ENCODE data around the gene ZFAND2B. TPM values are rescaled to one million over a fixed set of nuclear protein-coding genes. Genes with fewer than 3 reads are reported as not detected.
"Not testable (repeated sequence)": the region's sequence is repeated elsewhere in the genome, so short reads cannot be mapped to it uniquely, and the experiment has no call there.

ZFAND2B gene
- polyA plus RNA-seq, 1 experiment: 24.5 TPM

DNA sequence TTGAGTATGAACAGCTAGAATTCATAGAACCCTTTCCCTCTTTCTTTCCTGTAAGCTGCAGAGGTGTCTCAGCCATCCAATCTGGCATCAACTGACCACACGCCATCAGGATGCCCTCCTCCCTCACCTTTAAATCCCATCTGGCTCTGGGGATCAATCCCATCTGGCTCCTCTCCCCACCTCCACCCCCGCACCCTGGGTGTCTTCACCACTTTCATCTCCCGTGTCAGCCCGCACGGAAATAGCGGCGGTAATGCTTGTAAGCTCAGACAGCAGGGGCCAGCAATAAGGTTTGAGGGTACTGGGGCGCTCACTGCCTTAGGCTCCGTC, 46.0 kb downstream of the ZFAND2B start:
- no peak for DNase-seq (ENCODE audit: low read depth, low spot score)
- Histone ChIP-seq H3K9me3 (ENCODE audit: control insufficient read depth, insufficient read depth, low read length) (no peaks in the 10 kb centered on the region), H3K27ac (ENCODE audit: low read depth, low read length) (no peak overlapping the region), H3K4me3 (ENCODE audit: low read depth, low read length) (peak overlapping the region; percentile 66), H3K27me3 (ENCODE audit: control insufficient read depth, insufficient read depth, low read length) (peaks cover 14% of the 10 kb centered on the region)
- POLR2A ChIA-PET: interaction anchor here (0.6 to 1.0 kb wide), 4 partner anchors 13 to 257 kb away, joined by 3 to 7 read pairs (median 4); no protein-coding TSS in a partner anchor
- TF ChIP-seq CTCF (IDR thresholded peaks at IDR 0.05; ENCODE audit: low read depth, low read length): no peak
- CTCF ChIA-PET: interaction anchor here (0.9 to 3.3 kb wide), 4 partner anchors 25 to 47 kb away, joined by 3 to 19 read pairs (median 14); partner anchors contain the start of gene DNAJB2

- Histone ChIP-seq H3K27me3 (ENCODE audit: control insufficient read depth, insufficient read depth, low read length) (peaks cover 14% of the 10 kb centered on the region), H3K9me3 (ENCODE audit: control insufficient read depth, insufficient read depth, low read length) (no peaks in the 10 kb centered on the region), H3K27ac (ENCODE audit: low read depth, low read length) (no peak within 1 kb of the TSS), H3K4me3 (ENCODE audit: low read depth, low read length) (peak within 1 kb of the TSS; percentile 66)
- POLR2A ChIA-PET: interaction anchor here (0.6 to 1.7 kb wide), 8 partner anchors 13 to 258 kb away, joined by 3 to 9 read pairs (median 4); partner anchors contain the start of genes ABCB6 and DNAJB2
- TF ChIP-seq CTCF (IDR thresholded peaks at IDR 0.05; ENCODE audit: low read depth, low read length): no peak
- CTCF ChIA-PET: interaction anchor here (2.5 to 3.1 kb wide), 2 partner anchors 25 to 42 kb away, joined by 16 to 19 read pairs; partner anchors contain the start of gene DNAJB2
- no peak for DNase-seq (ENCODE audit: low read depth, low spot score)
Measured at GRCh38 chr2:219252900-219253752, 46.5 kb downstream of the ZFAND2B start, which contains the start of gene TUBA4B. Gene TUBA4B, plus strand, starts transcription at chr2:219253243. Its CDS starts 165 bp downstream, at chr2:219253408.

DNA sequence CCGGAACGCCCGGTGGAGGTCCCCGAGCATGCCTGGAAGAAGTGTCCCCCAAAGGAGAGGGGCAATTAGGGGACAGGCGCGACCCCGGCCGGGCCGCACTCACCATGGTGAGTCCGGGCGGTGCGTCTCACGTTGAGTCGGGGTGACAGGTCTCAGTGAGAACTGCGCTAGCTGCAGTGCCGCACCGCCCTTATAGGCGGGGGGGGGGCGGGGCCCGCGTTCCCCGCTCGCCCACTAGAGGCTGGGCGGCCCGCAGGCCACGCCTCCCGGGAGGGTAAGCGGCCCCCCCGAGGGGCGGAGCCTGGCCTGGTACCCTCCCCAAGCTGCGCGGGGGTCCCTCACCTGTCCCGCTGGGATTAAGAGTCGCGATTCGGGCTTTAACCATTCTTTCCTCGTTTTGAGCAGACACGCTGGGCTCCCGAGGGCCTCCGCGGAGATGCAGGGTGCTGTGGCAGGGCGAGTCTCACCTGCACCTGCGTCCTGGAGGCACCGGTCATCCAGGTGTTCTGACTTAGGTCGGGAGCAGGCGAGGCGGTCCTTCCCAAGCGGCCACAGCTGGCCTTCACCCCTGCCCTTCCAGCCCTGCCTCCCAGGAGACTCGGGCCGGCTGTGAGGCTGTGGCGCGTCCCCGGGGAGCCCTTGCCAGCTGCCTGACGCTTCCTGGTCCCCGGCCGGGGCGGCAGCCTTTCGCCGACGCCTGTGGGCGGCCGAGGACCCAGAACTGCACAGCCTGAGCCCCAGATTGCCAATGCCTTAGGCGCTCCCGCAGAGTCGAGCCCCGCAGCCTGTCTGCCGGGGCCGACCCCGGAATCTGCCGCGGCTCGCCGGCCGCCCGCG, 47.4 kb downstream of the ZFAND2B start, which contains the start of gene TUBA4A:
TUBA4A (minus strand) TSS at position 166 of the 837 bp plus-strand sequence; CDS start at position 106, 60 bp downstream.
- ChIA-PET CTCF (interaction anchor here (0.6 to 3.1 kb wide), 6 partner anchors 8 to 83 kb away, joined by 3 to 19 read pairs (median 14); partner anchors contain the start of gene DNAJB2), POLR2A (interaction anchor here (0.6 to 1.7 kb wide), 6 partner anchors 21 to 149 kb away, joined by 3 to 9 read pairs (median 5); partner anchors contain the start of genes ABCB6, ANKZF1, ATG9A and DNAJB2)
- no peak within 1 kb of the TSS for H3K27ac ChIP-seq (ENCODE audit: low read depth, low read length)
- TF ChIP-seq CTCF (IDR thresholded peaks at IDR 0.05; ENCODE audit: low read depth, low read length): no peak
- peaks cover 14% of the 10 kb centered on the region for H3K27me3 ChIP-seq (ENCODE audit: control insufficient read depth, insufficient read depth, low read length)
- DNase-seq (ENCODE audit: low read depth, low spot score): no peak
- H3K4me3 ChIP-seq (ENCODE audit: low read depth, low read length): peak within 1 kb of the TSS; percentile 66
- no peaks in the 10 kb centered on the region for H3K9me3 ChIP-seq (ENCODE audit: control insufficient read depth, insufficient read depth, low read length)

GRCh38 chr2:219254590-219255201, 48.1 kb downstream of the ZFAND2B start:
- H3K27ac ChIP-seq (ENCODE audit: low read depth, low read length): no peak overlapping the region
- no peak for TF ChIP-seq CTCF (IDR thresholded peaks at IDR 0.05; ENCODE audit: low read depth, low read length)
- peak overlapping the region; percentile 66 for H3K4me3 ChIP-seq (ENCODE audit: low read depth, low read length)
- H3K9me3 ChIP-seq (ENCODE audit: control insufficient read depth, insufficient read depth, low read length): no peaks in the 10 kb centered on the region
- peaks cover 15% of the 10 kb centered on the region for H3K27me3 ChIP-seq (ENCODE audit: control insufficient read depth, insufficient read depth, low read length)
- ChIA-PET POLR2A (interaction anchor here (1.1 to 1.7 kb wide), 2 partner anchors 24 to 25 kb away, joined by 5 to 8 read pairs; partner anchors contain the start of genes ANKZF1, ATG9A and DNAJB2), CTCF (interaction anchor here (1.0 to 2.9 kb wide), 3 partner anchors 23 to 83 kb away, joined by 3 to 18 read pairs (median 13); no protein-coding TSS in a partner anchor)
- no peak for DNase-seq (ENCODE audit: low read depth, low spot score)

DNA sequence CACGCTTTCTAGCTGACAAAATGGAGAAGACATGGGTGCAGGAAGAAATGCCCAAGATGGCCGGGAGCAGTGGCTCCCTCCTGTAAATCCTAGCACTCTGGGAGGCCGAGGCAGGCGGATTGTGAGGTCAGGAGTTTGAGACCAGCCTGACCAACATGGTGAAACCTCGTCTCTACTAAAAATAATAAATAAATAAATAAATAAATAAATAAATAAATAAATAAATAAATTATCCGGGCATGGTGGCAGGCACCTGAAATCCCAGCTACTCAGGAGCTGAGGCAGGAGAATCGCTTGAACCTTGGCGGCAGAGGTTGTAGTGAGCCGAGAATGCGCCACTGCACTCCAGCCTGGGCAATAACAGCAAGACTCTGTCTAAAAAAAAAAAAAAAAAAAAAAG, 52.4 kb downstream of the ZFAND2B start:
- H3K27ac ChIP-seq (ENCODE audit: low read depth, low read length); POLR2A ChIA-PET; H3K4me3 ChIP-seq (ENCODE audit: low read depth, low read length); DNase-seq (ENCODE audit: low read depth, low spot score); H3K9me3 ChIP-seq (ENCODE audit: control insufficient read depth, insufficient read depth, low read length): not testable (repeated sequence)
- peaks cover 30% of the 10 kb centered on the region for H3K27me3 ChIP-seq (ENCODE audit: control insufficient read depth, insufficient read depth, low read length)
- CTCF ChIA-PET: interaction anchor here (0.8 to 3.3 kb wide), 3 partner anchors 18 to 202 kb away, joined by 3 to 20 read pairs (median 7); no protein-coding TSS in a partner anchor
